Cardiac muscle cell (in vitro differentiated cells and primary cell): ENCODE measurements around the gene EXOC3. TPM values are rescaled to one million over a fixed set of nuclear protein-coding genes. Genes with fewer than 3 reads are reported as not detected.

Experiments used
- DNase-seq, 2 donors: peaks; one replicate each; pipeline versions ENCODE4 v3.0.0 to v3.0.0-alpha.2; 2010 to 2017; ENCODE audit warnings: low read depth in 1 of 2, low spot score in 1 of 2
- H3K27ac ChIP-seq: fragments of 200-600 bp; sonication (generic); 2 replicates; pipeline ENCODE4 v1.5.1; 2016
- H3K27me3 ChIP-seq: fragments of 200-600 bp; sonication (generic); 2 replicates; pipeline ENCODE4 v1.6.0; 2016; ENCODE audit warnings: control low read depth
- H3K36me3 ChIP-seq: fragments of 200-600 bp; sonication (generic); 2 replicates; pipeline ENCODE4 v1.5.1; 2016; ENCODE audit warnings: control low read depth
- H3K4me1 ChIP-seq: fragments of 200-600 bp; sonication (generic); 2 replicates; pipeline ENCODE4 v1.8.1; 2017; ENCODE audit warnings: low read depth, mild to moderate bottlenecking, mixed run types
- H3K4me3 ChIP-seq: fragments of 200-600 bp; sonication (generic); 2 replicates; pipeline ENCODE4 v1.5.1; 2016; ENCODE audit warnings: mild to moderate bottlenecking
- H3K9me3 ChIP-seq: fragments of 200-600 bp; sonication (generic); 2 replicates; pipeline ENCODE4 v1.5.1; 2017; ENCODE audit warnings: low read depth, mild to moderate bottlenecking, control low read depth
- polyA plus RNA-seq: library from polyadenylated mRNA; unstranded; fragments of >200 nt; fragmentation: Nextera tagmentation; extraction: Ambion mirVana; gene quantifications from 2 replicates; pipeline ENCODE4 v1.2.1, GENCODE V29; 2016
- total RNA-seq: library from RNA; depleted of rRNA; stranded (reverse); fragments of >200 nt; gene quantifications from 2 replicates; pipeline ENCODE4 v1.2.3, GENCODE V29; 2016
- TF ChIP-seq, protein P1 (sequence below): IDR thresholded peaks from 2 replicates; pipeline ENCODE4 v1.5.1; 2012; ENCODE audit warnings: low read depth, mild to moderate bottlenecking, low read length

The EXOC3 gene
- total and polyA plus RNA-seq, 2 experiments from 2014 or later, result 34.8 to 56.4 TPM

- H3K36me3 ChIP-seq, result peaks cover 35% of the 10 kb centered on the region
- TF ChIP-seq, protein P1, sequence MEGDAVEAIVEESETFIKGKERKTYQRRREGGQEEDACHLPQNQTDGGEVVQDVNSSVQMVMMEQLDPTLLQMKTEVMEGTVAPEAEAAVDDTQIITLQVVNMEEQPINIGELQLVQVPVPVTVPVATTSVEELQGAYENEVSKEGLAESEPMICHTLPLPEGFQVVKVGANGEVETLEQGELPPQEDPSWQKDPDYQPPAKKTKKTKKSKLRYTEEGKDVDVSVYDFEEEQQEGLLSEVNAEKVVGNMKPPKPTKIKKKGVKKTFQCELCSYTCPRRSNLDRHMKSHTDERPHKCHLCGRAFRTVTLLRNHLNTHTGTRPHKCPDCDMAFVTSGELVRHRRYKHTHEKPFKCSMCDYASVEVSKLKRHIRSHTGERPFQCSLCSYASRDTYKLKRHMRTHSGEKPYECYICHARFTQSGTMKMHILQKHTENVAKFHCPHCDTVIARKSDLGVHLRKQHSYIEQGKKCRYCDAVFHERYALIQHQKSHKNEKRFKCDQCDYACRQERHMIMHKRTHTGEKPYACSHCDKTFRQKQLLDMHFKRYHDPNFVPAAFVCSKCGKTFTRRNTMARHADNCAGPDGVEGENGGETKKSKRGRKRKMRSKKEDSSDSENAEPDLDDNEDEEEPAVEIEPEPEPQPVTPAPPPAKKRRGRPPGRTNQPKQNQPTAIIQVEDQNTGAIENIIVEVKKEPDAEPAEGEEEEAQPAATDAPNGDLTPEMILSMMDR, result no peak
- no peaks in the 10 kb centered on the region for H3K9me3 ChIP-seq
- H3K4me1 ChIP-seq, result no peaks in the 10 kb centered on the region
- H3K27ac ChIP-seq, result no peak overlapping the region
- DNase-seq, result no peak
- H3K27me3 ChIP-seq, result no peaks in the 10 kb centered on the region
- no peak overlapping the region for H3K4me3 ChIP-seq
These were observed 19.1 kb downstream of the EXOC3 start for GRCh38 chr5:462051-462481.

GRCh38 chr5:463301-463700 lies 20.3 kb downstream of the EXOC3 start:
- no peak overlapping the region for H3K4me3 ChIP-seq
- DNase-seq, result no peak
- no peaks in the 10 kb centered on the region for H3K4me1 ChIP-seq
- no peaks in the 10 kb centered on the region for H3K27me3 ChIP-seq
- H3K36me3 ChIP-seq, result peaks cover 27% of the 10 kb centered on the region
- no peak overlapping the region for H3K27ac ChIP-seq
- TF ChIP-seq, protein P1, result no peak
- H3K9me3 ChIP-seq, result no peaks in the 10 kb centered on the region

DNA sequence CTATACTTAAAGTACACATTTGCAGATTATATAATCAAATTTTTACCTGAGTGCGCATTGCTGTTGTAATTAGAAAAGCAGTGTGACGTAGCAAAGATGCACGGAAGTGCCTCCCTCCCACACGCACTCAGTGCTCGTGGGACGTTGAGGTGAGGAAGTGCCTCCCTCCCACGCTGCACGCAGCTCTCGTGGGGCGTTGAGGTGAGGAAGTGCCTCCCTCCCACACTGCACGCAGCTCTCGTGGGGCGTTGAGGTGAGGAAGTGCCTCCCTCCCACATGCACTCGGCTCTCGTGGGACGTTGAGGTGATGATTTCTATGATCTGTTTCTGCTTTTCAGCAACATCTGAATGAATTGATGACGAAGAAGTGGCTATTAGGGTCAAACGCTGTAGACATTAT lies 21.0 kb downstream of the EXOC3 start:
- Histone ChIP-seq H3K4me3 (no peak overlapping the region), H3K4me1 (no peaks in the 10 kb centered on the region), H3K27ac (no peak overlapping the region), H3K9me3 (no peaks in the 10 kb centered on the region), H3K27me3 (no peaks in the 10 kb centered on the region), H3K36me3 (peaks cover 25% of the 10 kb centered on the region)
- DNase-seq, result no peak
- TF ChIP-seq, protein P1, result no peak

GRCh38 chr5:464446-464842 lies 21.5 kb downstream of the EXOC3 start:
- TF ChIP-seq, protein P1, result no peak
- Histone ChIP-seq H3K9me3 (no peaks in the 10 kb centered on the region), H3K4me1 (no peaks in the 10 kb centered on the region), H3K36me3 (peaks cover 25% of the 10 kb centered on the region), H3K27me3 (no peaks in the 10 kb centered on the region), H3K27ac (no peak overlapping the region), H3K4me3 (no peak overlapping the region)
- no peak for DNase-seq

DNA sequence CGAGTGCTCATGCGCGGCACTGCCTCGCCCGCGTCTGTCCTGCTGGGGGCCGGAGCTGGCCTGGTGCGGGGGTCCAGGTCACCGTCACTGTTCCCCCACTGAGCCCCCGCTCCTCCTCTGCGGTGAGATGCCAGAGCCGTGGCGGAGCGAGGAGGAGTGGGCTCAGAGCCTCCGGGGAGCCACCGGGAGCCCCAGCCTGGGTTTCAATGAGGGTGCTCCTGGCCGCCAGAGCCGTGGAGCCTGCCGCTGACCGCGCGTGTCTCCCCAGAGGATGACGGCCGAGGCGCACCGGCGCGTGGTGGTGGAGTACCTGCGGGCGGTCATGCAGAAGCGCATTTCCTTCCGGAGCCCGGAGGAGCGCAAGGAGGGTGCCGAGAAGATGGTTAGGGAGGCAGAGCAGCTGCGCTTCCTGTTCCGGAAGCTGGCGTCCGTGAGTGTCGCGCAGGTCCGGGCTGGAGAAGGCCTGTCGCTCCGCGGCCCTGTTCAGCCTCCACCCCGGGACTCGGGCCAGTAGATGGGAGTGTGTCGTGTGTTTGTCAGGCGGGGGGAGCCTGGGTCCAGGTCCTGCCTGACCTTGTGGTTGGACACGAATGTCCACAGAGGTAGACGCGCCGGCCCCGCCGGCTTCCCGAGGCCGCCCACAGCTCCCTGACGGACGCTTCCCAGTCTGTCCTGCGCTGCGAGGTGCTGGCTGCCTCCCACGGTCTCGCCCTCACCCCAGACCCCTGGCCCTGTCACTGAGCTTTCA lies 22.0 kb downstream of the EXOC3 start:
- Histone ChIP-seq H3K4me3 (no peak overlapping the region), H3K36me3 (peaks cover 25% of the 10 kb centered on the region), H3K4me1 (no peaks in the 10 kb centered on the region), H3K27me3 (no peaks in the 10 kb centered on the region), H3K27ac (no peak overlapping the region), H3K9me3 (no peaks in the 10 kb centered on the region)
- no peak for DNase-seq
- TF ChIP-seq, protein P1, result no peak
